GM18907 (cell line): ENCODE measurements around the gene SCARF2.
"Not testable (repeated sequence)": the region's sequence is repeated elsewhere in the genome, so short reads cannot be mapped to it uniquely, and the experiment has no call there.

ENCODE experiments used
- ATAC-seq: cut with Tn5 transposase; IDR thresholded peaks from one replicate; pipeline ENCODE4 v1.9.1; 2021; ENCODE audit warnings: mild to moderate bottlenecking, moderate library complexity; ENCODE audit not compliant: unreplicated experiment

SCARF2 gene

GRCh38 chr22:20437613-20438426 is at the start of gene SCARF2:
SCARF2 (minus strand) TSS chr22:20437825; CDS start chr22:20437754, 71 bp downstream.
- ATAC-seq, result no peak

DNA sequence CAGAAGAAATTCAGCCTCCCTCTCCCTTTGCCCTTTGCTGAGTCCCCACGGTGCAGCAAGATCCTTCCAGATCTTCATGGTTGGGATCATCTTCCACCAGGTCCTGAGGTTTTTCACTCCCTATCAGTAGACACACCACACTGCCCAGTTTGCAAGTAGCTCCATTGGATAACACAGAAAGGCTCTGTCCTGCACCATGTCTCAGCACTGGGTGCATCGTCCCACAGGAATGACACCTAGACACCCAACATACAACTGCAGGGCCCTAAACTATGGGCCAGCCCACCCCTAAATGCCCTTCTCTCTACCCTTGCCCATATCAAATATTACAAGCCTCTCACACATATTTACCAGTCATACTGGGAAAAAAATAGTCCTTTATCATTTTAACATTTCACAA is 48.6 kb upstream of the SCARF2 start:
- ATAC-seq, result no peak

DNA sequence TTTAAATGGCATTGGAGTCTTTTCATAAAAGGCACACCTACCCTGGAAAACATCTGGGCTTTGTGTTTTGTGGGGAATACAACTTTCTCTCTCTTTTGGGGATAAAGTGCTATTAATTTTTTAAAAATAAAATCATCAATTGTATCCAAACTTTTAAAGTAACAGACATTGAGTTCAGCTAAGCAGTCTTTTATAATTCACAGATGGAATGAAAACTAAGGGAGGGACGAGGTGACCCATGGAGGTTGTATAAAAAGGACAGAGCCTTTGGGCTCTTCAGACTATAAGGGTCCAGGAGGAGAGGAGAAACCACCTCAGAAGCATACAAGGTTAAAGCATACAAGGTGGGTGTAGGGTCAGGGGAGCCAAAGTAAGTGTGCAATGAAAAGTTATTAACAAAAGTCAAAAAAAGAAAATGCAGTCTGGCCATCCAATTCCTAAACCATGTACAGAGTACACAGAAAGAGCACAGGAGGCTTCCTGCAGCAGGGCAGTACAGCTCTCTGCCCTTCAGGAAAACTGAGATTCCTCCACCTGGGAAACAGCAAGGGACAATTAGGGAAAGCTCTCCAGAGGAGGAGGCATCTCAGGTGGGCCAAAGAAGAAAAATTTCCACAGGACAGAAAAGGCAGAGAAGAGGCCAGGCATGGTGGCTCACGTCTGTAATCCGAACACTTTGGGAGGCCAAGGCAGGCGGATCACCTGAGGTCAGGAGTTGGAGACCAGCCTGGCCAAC is 47.5 kb upstream of the SCARF2 start:
- ATAC-seq, result no peak

DNA sequence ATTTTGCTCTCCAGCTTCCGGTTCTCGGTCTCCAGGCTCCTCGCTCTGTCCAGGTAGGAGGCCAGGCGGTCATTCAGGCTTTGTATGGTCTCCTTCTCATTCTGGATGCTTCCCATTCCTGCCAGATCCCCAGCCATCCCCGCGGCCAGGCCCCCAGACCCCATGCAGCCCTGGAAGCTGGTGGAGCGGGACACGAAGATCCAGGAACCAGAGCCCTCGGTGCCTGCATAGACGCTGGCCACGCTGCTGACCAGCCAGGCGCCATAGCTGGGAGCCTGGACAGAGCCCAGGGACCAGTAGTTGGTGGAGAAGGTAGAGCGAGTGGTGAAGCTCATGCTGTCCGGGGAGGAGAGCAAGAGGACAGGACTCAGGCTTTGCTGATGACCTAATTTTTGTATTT is 46.1 kb upstream of the SCARF2 start:
- ATAC-seq, result no peak

DNA sequence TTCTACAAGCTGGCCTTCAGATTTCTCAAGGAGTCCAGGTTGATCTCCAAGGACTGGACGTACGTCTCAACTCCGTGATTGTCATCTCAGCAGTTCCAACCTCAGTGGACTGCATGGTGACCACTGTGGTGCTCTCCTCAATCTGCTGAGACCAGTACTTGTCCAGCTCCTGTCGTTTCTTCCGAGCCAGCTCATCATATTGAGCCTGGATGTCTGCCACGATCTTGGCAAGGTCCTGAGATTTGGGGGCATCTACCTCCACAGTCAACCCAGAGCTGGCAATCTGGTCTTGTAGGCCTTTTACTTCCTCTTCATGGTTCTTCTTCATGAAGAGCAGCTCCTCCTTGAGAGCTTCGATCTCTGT is 45.5 kb upstream of the SCARF2 start:
- not testable (repeated sequence) for ATAC-seq

- ATAC-seq, result no peak
Observed at GRCh38 chr22:20479612-20480196, 42.1 kb upstream of the SCARF2 start.

DNA sequence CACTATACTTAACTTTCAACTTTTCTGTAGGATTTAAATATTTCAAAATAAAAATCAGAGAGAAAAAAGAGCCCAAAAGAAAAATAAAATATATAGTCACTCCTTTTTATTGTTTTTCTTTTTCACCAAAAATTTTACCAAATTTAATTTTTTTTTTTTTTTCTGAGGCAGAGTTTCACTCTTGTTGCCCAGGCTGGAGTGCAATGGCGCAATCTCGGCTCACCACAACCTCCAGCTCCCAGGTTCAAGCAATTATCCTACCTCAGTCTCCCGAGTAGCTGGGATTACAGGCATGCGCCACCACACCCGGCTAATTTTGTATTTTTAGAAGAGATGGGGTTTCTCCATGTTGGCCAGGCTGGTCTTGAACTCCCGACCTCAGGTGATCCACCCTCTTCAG is 40.4 kb upstream of the SCARF2 start:
- not testable (repeated sequence) for ATAC-seq

DNA sequence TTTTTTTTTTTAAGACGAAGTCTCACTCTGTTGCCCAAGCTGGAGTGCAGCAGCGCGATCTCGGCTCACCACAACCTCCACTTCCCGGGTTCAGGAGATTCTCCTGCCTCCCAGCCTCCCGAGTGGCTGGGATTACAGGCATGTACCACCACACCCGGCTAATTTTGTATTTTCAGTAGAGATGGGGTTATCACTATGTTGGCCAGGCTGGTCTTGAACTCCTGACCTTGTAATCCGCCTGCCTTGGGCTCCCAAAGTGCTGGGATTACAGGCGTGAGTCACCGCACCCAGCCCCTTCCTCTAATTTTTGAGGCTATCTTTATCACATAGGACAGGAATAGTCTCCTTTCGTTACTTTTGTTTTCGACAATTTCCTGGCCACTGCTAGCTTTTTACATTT is 37.9 kb upstream of the SCARF2 start:
- ATAC-seq, result not testable (repeated sequence)

DNA sequence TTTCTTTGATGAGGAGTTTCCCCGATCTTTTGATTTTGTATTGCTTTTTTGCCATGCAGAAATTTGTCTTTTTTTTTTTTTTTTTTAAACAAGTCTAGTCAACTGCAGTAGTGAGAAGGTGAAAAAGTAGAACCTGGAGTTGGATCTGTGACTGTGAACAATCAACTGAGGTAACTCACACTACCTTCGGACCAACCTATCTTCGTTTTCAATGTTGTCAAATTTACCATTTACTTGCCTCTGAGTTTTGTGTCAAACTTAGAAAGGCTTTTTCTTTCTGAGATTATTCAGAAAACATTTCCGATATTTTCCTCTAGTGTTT is 37.5 kb upstream of the SCARF2 start:
- no peak for ATAC-seq

DNA sequence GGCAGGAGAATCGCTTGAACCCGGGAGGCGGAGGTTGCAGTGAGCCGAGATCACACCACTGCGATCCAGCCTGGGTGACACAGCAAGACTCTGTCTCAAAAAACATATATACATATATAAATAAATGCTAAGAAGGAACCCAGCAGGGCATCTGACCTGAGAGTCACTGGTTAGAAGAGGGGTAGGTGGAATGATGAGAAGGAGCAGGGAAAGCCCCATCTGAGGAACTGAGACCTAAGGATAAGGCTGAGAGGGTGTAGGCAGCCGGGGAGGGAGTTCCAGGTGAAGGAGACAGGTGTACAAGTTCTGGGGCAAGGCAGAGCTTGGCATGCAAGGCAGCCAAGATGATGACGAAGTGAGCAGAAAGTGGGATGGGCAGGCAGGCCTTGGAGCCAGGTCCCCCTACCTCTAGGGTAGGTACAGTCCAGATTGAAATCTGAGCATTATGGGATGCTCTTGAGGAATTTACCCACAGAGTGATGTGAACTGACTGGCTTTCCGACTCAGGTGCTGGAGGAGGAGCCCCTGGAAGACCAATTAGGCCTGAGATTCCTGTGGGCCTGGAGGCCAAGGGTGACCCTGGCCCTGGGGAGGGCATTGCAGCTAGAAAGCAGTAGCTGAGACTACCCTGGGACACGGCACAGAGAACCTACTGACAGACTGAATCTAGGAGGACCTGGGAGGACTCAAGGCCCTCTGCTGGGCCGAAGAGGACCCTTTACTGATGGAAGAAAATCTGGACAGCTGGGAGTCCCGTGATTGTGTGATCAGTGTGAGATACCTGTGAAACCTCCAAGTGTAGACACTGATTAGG is 35.2 kb upstream of the SCARF2 start:
- no peak for ATAC-seq

GRCh38 chr22:20471126-20471833 is 33.7 kb upstream of the SCARF2 start:
- ATAC-seq, result no peak

GRCh38 chr22:20470525-20470924 is 32.9 kb upstream of the SCARF2 start:
- not testable (repeated sequence) for ATAC-seq

GRCh38 chr22:20469110-20469868 is 31.7 kb upstream of the SCARF2 start:
- ATAC-seq, result no peak

DNA sequence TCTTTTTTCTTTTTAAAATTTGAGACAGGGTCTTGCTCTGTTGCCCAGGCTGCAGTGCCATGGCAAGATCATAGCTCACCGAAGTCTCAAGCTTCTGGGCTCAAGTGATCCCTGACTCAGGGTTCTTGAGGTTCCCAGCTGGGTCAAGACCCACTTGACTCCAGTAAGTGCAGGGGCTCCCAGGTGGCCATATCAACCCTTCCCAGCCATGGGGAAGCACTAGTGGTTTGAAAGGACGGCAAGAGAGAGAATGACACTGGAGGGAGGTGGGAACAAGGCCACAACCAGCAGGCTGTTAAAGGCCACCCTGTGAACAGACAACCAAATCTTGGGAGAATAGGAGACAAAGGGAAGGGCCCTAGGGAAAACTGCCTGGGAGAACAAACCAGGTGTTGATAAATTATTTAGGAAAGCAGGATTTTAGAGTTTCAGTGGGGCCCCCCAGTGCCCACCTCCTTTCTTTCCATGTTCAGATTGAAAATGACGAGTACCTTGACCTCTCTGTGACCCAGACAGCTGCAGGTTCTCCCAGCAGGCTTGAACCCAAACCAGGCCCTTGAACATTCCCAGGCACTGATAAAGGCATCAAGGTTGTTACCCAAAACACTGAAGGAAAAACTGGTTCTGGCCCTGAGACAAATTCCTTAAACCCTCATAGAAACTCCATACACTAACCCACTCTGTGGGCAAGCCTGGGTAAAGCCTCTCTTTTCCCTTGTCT is 29.2 kb upstream of the SCARF2 start:
- no peak for ATAC-seq

- ATAC-seq, result no peak
Observed at GRCh38 chr22:20465759-20466077, 28.1 kb upstream of the SCARF2 start.

DNA sequence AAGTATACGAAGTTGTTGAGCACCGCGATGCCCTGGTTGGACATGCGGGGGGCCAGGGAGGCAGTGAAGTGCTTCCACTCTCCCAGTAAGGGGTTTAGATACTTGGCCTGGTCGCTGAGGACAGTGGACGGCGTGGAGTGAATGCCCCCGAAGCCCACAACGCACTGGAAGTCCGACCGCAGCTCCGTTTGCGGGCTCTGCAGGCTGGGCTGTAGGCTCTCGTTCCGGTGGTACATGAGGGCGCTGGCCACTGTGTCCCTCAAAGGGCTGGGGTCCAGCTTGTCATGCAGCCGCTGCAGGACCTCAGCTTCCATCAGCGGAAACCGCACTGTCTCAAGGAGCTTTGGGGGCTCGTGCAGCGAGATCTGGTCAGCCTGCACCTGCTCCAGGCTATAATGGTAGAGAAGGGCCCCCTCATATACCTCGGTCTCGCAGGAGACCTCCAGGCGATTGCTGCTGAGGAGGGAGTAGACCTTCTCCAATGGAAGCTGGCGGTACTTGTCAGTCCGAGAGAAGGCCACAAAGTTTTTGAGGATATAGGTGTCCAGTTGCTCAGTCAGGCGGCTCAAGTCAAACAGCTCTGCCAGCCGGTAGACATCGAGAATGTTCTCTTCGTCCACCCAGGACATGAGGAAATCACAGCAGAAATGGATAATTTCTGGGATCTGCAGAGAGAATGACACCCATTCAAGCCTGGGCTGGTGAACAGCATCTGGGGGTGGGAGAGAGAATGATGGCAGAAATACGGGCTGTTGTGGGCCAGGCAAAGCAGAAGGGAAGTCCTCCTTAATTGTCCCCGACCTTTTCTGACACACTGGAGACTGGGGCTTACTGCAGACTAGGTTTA is 27.5 kb upstream of the SCARF2 start:
- ATAC-seq, result no peak

DNA sequence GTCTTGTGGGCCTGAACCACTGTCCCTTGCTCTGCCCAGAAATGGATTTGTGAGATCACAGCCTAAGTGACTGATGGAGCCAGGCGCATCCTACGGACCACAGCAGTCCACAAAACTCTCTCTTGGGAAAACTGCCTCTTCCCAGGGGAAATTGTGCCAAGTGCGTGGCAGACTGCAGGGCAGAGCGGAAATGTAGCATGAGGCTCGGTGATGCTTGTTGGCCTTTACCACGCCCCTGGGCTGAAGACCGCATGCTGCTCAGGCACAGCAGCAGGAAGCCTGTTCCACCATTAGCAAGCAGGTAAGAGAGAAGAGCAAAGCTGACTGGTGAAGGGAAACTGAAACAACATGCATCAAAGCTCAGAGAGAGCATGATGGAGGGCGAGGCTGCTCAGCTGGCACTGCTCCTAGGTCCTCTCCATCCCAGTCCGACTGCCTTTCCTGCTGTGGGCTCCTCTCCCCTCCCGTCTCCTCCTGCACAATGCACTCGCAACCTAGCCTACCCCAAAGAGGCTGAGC is 26.5 kb upstream of the SCARF2 start:
- ATAC-seq, result no peak
